H1 (cell line): ENCODE measurements around the gene MAPK8. TPM values are rescaled to one million over a fixed set of nuclear protein-coding genes. Genes with fewer than 3 reads are reported as not detected.

Source experiments
- CTCF ChIA-PET: fragments of 300-600 bp; sonication (Branson Sonifier 250); formaldehyde crosslinking; loops from one replicate; lab custom pipeline; 2021; ENCODE audit not compliant: partially characterized antibody; lab: Charles Lee
- POLR2A ChIA-PET: fragments of 300-600 bp; sonication (Branson Sonifier 250); formaldehyde crosslinking; loops from one replicate; lab custom pipeline; 2021; ENCODE audit warnings: inconsistent platforms; ENCODE audit not compliant: partially characterized antibody; lab: Charles Lee
- DNase-seq, 2 experiments: peaks; one replicate each; pipeline versions ENCODE4 v3.0.0 to v3.0.0-alpha.2; 2010 to 2022; ENCODE audit warnings: low spot score in 2 of 2, low read depth in 1 of 2, mixed read lengths in 1 of 2
- FAIRE-seq: peaks from 2 replicates; lab custom pipeline; 2011; peaks lifted over from hg19 to GRCh38; lab: Jason Lieb, UNC
- H2AFZ ChIP-seq: 2 replicates; pipeline ENCODE4 v1.8.1; 2012; ENCODE audit warnings: low read length, inconsistent platforms
- H2AK5ac ChIP-seq: 2 replicates; pipeline ENCODE4 v1.6.1; 2013; ENCODE audit warnings: low read depth, low read length
- H2BK120ac ChIP-seq: replicated peaks from 2 replicates; pipeline ENCODE3; 2013; ENCODE audit warnings: low read depth, low read length, inconsistent platforms
- H2BK12ac ChIP-seq: 2 replicates; pipeline ENCODE4 v1.6.1; 2013; ENCODE audit warnings: low read depth, low read length
- H2BK15ac ChIP-seq: 2 replicates; pipeline ENCODE4 v1.6.1; 2013; ENCODE audit warnings: low read length
- H2BK20ac ChIP-seq: 2 replicates; pipeline ENCODE4 v1.6.1; 2013; ENCODE audit warnings: low read length
- H2BK5ac ChIP-seq: 2 replicates; pipeline ENCODE4 v1.6.1; 2013; ENCODE audit warnings: low read depth, low read length
- H3K14ac ChIP-seq: 2 replicates; pipeline ENCODE4 v1.6.1; 2013; ENCODE audit warnings: inconsistent platforms; ENCODE audit not compliant: insufficient read length
- H3K18ac ChIP-seq: 2 replicates; pipeline ENCODE4 v1.6.1; 2013; ENCODE audit warnings: low read length; ENCODE audit errors: extremely low read depth
- H3K23ac ChIP-seq: 2 replicates; pipeline ENCODE4 v1.6.1; 2013; ENCODE audit warnings: inconsistent platforms; ENCODE audit not compliant: insufficient read length
- H3K23me2 ChIP-seq: 2 replicates; pipeline ENCODE4 v1.6.1; 2013; ENCODE audit warnings: low read depth, low read length
- H3K27ac ChIP-seq: 2 replicates; pipeline ENCODE4 v1.6.1; 2011; ENCODE audit warnings: low read depth, low read length, inconsistent platforms
- H3K27me3 ChIP-seq, 4 experiments: replicated peaks in 1 of 4; 1 replicate in 1 of 4; 2 replicates in 3 of 4; pipeline versions ENCODE4 v1.6.1 to v1.8.1; 2011 to 2013; ENCODE audit warnings: low read length in 3 of 4, mild to moderate bottlenecking in 3 of 4, inconsistent platforms in 2 of 4, mixed read lengths in 2 of 4, moderate library complexity in 1 of 4; ENCODE audit not compliant: control insufficient read depth in 3 of 4, insufficient read depth in 3 of 4; ENCODE audit errors: extremely low read depth in 1 of 4
- H3K36me3 ChIP-seq, 4 experiments: 2 replicates each; pipeline versions ENCODE4 v1.6.1 to v1.8.1; 2011 to 2013; ENCODE audit warnings: mild to moderate bottlenecking in 4 of 4, low read length in 3 of 4, moderate library complexity in 2 of 4, control low read depth in 1 of 4, inconsistent platforms in 1 of 4; ENCODE audit not compliant: insufficient read depth in 4 of 4, control insufficient read depth in 2 of 4
- H3K4ac ChIP-seq: replicated peaks from 2 replicates; pipeline ENCODE3; 2013; ENCODE audit warnings: low read length, low read depth, mixed read lengths, inconsistent platforms; ENCODE audit not compliant: insufficient read length
- H3K4me1 ChIP-seq, 4 experiments: replicated peaks in 1 of 4; 1 replicate in 1 of 4; 2 replicates in 3 of 4; pipeline versions ENCODE4 v1.6.1 to v1.8.1; 2011 to 2013; ENCODE audit warnings: low read length in 3 of 4, inconsistent platforms in 2 of 4, mixed read lengths in 1 of 4; ENCODE audit not compliant: insufficient read depth in 4 of 4, control insufficient read depth in 3 of 4
- H3K4me2 ChIP-seq, 2 experiments: 2 replicates each; pipeline versions ENCODE4 v1.6.1 to v1.8.1; 2011 to 2013; ENCODE audit warnings: low read depth in 2 of 2, low read length in 2 of 2, control low read depth in 1 of 2, inconsistent platforms in 1 of 2, mild to moderate bottlenecking in 1 of 2; ENCODE audit not compliant: insufficient read depth in 1 of 2
- H3K4me3 ChIP-seq, 4 experiments: fragments of 200-600, 300-600 bp in 1 of 4; sonication (generic), shearing (Covaris generic), sonication (Bioruptor Twin) in 1 of 4; 2 replicates each; pipeline versions ENCODE4 v1.5.1 to v1.8.1; 2011 to 2016; ENCODE audit warnings: low read length in 4 of 4, low read depth in 3 of 4, control low read depth in 2 of 4, inconsistent platforms in 2 of 4, mild to moderate bottlenecking in 2 of 4, mixed read lengths in 1 of 4, moderate library complexity in 1 of 4; ENCODE audit not compliant: insufficient read depth in 2 of 4; ENCODE audit errors: extremely low read depth in 1 of 4
- H3K56ac ChIP-seq: replicated peaks from 2 replicates; pipeline ENCODE3; 2013; ENCODE audit warnings: low read depth, mild to moderate bottlenecking, mixed read lengths, low read length, inconsistent platforms; ENCODE audit not compliant: insufficient read length
- H3K79me1 ChIP-seq: 2 replicates; pipeline ENCODE4 v1.6.1; 2013; ENCODE audit warnings: low read depth, low read length, control low read depth
- H3K79me2 ChIP-seq, 2 experiments: 2 replicates each; pipeline versions ENCODE4 v1.6.1 to v1.8.1; 2012 to 2013; ENCODE audit warnings: low read length in 2 of 2, mild to moderate bottlenecking in 2 of 2, inconsistent platforms in 1 of 2; ENCODE audit not compliant: insufficient read depth in 2 of 2, control insufficient read depth in 1 of 2
- H3K9ac ChIP-seq, 4 experiments: replicated peaks in 1 of 4; 1 replicate in 1 of 4; 2 replicates in 3 of 4; pipeline versions ENCODE4 v1.6.1 to v1.8.1; 2011 to 2013; ENCODE audit warnings: low read depth in 3 of 4, low read length in 3 of 4, control low read depth in 2 of 4, mild to moderate bottlenecking in 2 of 4, moderate library complexity in 2 of 4, inconsistent platforms in 1 of 4; ENCODE audit errors: extremely low read depth in 1 of 4
- H3K9me3 ChIP-seq, 2 experiments: 2 replicates each; pipeline versions ENCODE4 v1.6.1 to v1.8.1; 2012 to 2013; ENCODE audit warnings: mild to moderate bottlenecking in 2 of 2, moderate library complexity in 2 of 2, control low read depth in 1 of 2, inconsistent platforms in 1 of 2, low read depth in 1 of 2, low read length in 1 of 2, mixed read lengths in 1 of 2; ENCODE audit not compliant: insufficient read depth in 2 of 2
- H4K20me1 ChIP-seq, 2 experiments: replicated peaks in 1 of 2; 2 replicates each; pipeline versions ENCODE3 to v1.8.1; 2011 to 2013; ENCODE audit warnings: inconsistent platforms in 2 of 2, low read length in 2 of 2, mild to moderate bottlenecking in 1 of 2; ENCODE audit not compliant: insufficient read depth in 2 of 2, control insufficient read depth in 1 of 2
- H4K5ac ChIP-seq: 2 replicates; pipeline ENCODE4 v1.6.1; 2013; ENCODE audit warnings: low read length, low read depth, mixed read lengths, inconsistent platforms; ENCODE audit not compliant: insufficient read length
- H4K8ac ChIP-seq: 2 replicates; pipeline ENCODE4 v1.8.0; 2013; ENCODE audit warnings: mild to moderate bottlenecking, moderate library complexity, low read length, inconsistent platforms; ENCODE audit not compliant: insufficient read depth; ENCODE audit errors: extremely low read depth
- H4K91ac ChIP-seq: replicated peaks from 2 replicates; pipeline ENCODE3; 2013; ENCODE audit warnings: low read length, mixed read lengths, inconsistent platforms; ENCODE audit not compliant: insufficient read length
- ATF2 ChIP-seq: IDR thresholded peaks from 2 replicates; pipeline ENCODE4 v1.6.1; 2012; ENCODE audit warnings: low read length, inconsistent platforms
- CHD2 ChIP-seq: IDR thresholded peaks from 2 replicates; pipeline ENCODE4 v1.6.1; 2012; ENCODE audit warnings: low read length, improper control_type of control experiment
- CTBP2 ChIP-seq: IDR thresholded peaks from 2 replicates; pipeline ENCODE4 v1.7.0; 2011; ENCODE audit warnings: borderline replicate concordance, mild to moderate bottlenecking, moderate library complexity, mixed read lengths, low read length; ENCODE audit not compliant: insufficient read depth, insufficient read length
- GTF2F1 ChIP-seq: IDR thresholded peaks from 2 replicates; pipeline ENCODE4 v1.6.1; 2012; ENCODE audit warnings: low read depth, low read length, improper control_type of control experiment, borderline replicate concordance
- JUN ChIP-seq: IDR thresholded peaks from 2 replicates; pipeline ENCODE4 v1.6.1; 2011; ENCODE audit warnings: low read depth, mild to moderate bottlenecking, improper control_type of control experiment, low read length
- PHF8 ChIP-seq: fragments of 200-600 bp; sonication (generic); conservative IDR thresholded peaks from 2 replicates; pipeline ENCODE4 v1.7.1; 2012; ENCODE audit warnings: low read depth, mild to moderate bottlenecking, inconsistent platforms, low read length, moderate library complexity
- POU5F1 ChIP-seq: IDR thresholded peaks from 2 replicates; pipeline ENCODE4 v1.6.1; 2011; ENCODE audit warnings: low read depth, mild to moderate bottlenecking, low read length, moderate library complexity
- SIRT6 ChIP-seq: IDR thresholded peaks from one replicate; pipeline ENCODE4 v1.7.1; 2012; ENCODE audit warnings: low read length, inconsistent platforms
- TCF12 ChIP-seq: IDR thresholded peaks from 2 replicates; pipeline ENCODE4 v1.6.1; 2011; ENCODE audit warnings: low read depth, mild to moderate bottlenecking, low read length
- WGBS, 2 experiments: shearing (Covaris generic) in 1 of 2; methylation state at CpG; one replicate each; pipeline versions ENCODE4 v1.1.6 to v1.1.7; 2013 to 2015; ENCODE audit warnings: low lambda C conversion rate in 2 of 2, mixed read lengths in 2 of 2, inconsistent platforms in 1 of 2, low coverage in 1 of 2, missing lambda C conversion rate in 1 of 2; ENCODE audit not compliant: insufficient replicate concordance in 2 of 2, insufficient coverage in 1 of 2, insufficient read length in 1 of 2; ENCODE audit errors: extremely low coverage in 1 of 2, missing lambda C conversion rate in 1 of 2; 5-methylcytosine and 5-hydroxymethylcytosine counted together
- polyA plus RNA-seq, 7 experiments: library from polyadenylated mRNA; depleted of rRNA in 3 of 7; stranded (reverse) in 5 of 7; unstranded in 2 of 7; fragments of >200 nt in 5 of 7; fragments of 200-250 nt in 2 of 7; gene quantifications; 1 replicate in 5 of 7; 2 replicates in 1 of 7; 4 replicates in 1 of 7; pipeline versions ENCODE4 v1.2.1 to v1.2.3, GENCODE V29; 2011 to 2013; ENCODE audit warnings: missing spikeins in 2 of 7, mixed read lengths in 2 of 7
- total RNA-seq: library from RNA; stranded (reverse); fragmentation: NEBNext Ultra II Directional; extraction: Animal tissue kit (Norgen Biotek cat#: 25700); gene quantifications from 2 replicates; pipeline ENCODE4 v1.2.1, GENCODE V29; 2021

MAPK8 gene
- total and polyA plus RNA-seq, 2 of the 8 experiments (the other 6 are each of a cell fraction or from before 2014, with no cell fraction given): 23.3 to 71.3 TPM

- Histone ChIP-seq H2BK20ac (no peak overlapping the region), H4K5ac (no peak overlapping the region), H3K27ac (no peak overlapping the region), H2BK15ac (no peak overlapping the region), H3K23me2 (no peaks in the 10 kb centered on the region), H3K36me3 (no peaks in the 10 kb centered on the region), H3K4ac (no peak overlapping the region), H3K18ac (no peak overlapping the region), H3K79me1 (no peaks in the 10 kb centered on the region), H2BK12ac (no peak overlapping the region), H2AK5ac (no peak overlapping the region), H3K23ac (no peak overlapping the region), H3K9me3 (no peaks in the 10 kb centered on the region), H2BK5ac (no peak overlapping the region), H2AFZ (no peak overlapping the region), H3K79me2 (no peaks in the 10 kb centered on the region), H4K8ac (no peak overlapping the region), H4K91ac (no peak overlapping the region), H3K14ac (no peak overlapping the region), H3K4me1 (peaks cover 0 to 4% (median under 1%) of the 10 kb centered on the region in 4 experiments; a peak in 3 of 7 replicates), H4K20me1 (no peaks in the 10 kb centered on the region), H3K9ac (no peak overlapping the region), H3K4me2 (no peak overlapping the region), H3K27me3 (no peaks in the 10 kb centered on the region), H2BK120ac (no peak overlapping the region), H3K4me3 (no peak overlapping the region), H3K56ac (no peak overlapping the region)
- DNase-seq (no peak), FAIRE-seq (no peak)
- WGBS, 2 experiments: 64% methylated on average over 3 of the region's 3 CpGs; no CpG with 5 or more reads in 1 of the 2 experiments
- no peak for TF ChIP-seq ATF2
- no peak for TF ChIP-seq SIRT6
- TF ChIP-seq CHD2: no peak
- no peak for TF ChIP-seq JUN
- no peak for TF ChIP-seq CTBP2
- no peak for TF ChIP-seq POU5F1
- no peak for TF ChIP-seq TCF12
- no peak for TF ChIP-seq PHF8
- TF ChIP-seq GTF2F1: no peak
- CTCF ChIA-PET: interaction anchor here (12.0 kb wide), 1 partner anchor 20 kb away, joined by 87 read pairs; no protein-coding TSS in a partner anchor
- POLR2A ChIA-PET: no interaction called here
Measured at GRCh38 chr10:48484911-48485310, 178.4 kb downstream of the MAPK8 start.
